ENCODE measurements around the gene NTM. TPM values are rescaled to one million over a fixed set of nuclear protein-coding genes. Genes with fewer than 3 reads are reported as not detected.
"Not testable (repeated sequence)": the region's sequence is repeated elsewhere in the genome, so short reads cannot be mapped to it uniquely, and the experiment has no call there.

Gene NTM
- total RNA-seq, 1 donor from 2014 or later: 10.8 TPM

DNA sequence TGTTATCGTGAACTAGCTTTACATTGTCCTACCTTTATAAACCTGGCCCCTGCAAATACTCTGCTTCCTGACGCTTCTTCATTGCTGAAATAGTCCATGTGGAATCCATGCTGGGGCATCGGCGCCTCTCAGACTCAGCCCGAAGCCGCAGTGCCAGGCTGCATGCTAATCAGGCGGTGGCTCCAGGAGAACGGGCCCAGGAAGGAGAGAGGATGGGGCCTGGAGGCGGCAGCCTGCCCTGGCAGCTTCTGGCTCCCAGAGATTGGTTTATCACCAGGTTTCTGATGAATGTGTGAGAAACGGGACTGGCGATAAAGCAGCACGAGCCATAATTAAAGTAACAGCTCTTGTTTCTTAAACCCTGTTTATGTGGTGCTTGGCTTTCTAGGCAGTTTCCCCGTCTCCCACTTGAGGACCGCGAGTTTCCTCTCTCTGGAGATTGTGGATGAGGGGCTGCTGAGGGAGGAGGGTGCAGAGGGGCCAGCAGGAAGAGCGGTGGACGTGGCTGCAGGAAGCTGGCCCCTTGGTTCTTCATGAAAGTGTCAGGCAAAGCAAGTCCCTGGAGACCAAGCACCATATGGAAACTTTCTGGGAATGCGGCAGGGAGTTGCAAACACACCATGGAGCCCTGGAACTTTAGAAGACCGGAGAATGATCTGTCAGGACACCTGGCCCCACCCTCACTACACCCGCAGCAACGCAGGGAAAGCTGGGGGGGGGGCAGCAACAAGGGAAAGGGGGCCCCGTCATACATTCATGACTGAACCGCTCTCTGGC, 93.4 kb downstream of the NTM start:
- no peak for DNase-seq

DNA sequence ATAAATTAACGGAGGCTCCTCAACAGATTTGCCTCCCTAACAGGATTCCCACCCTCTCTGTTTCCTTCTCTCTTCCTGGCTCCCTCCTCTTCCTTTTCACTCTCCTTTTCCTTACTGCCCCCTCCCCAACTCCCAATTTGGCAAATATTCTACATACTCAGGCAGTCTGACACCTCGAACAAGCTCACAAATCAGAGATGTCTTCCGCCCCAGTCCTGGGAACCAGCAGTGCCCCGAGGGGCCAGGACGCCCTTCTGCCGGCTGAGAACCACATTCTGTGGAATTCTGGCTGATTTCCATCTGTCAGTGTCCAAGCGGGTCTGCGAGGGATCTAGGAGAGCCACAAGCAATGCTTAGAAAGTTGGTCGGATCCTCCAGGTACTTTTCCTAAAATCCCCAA, 94.0 kb downstream of the NTM start:
- DNase-seq: no peak

DNA sequence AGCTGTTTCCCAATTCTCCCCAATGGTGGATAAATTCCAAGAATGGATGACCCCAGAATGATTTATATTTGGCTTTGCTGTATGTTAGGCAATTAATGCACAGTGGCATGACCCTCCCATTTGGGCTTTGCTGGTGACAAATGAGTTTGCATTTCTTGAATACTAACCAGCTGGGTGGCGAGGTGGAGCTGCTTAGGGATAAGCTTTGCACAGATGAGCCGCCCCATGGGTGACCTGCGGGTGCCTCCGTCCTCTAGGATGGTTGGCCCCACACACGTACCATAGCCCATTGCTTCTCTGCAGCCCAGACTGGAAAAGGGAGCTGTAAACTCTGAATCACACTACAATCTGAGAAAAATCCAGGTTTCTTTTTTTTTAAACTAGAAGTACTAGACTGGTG, 94.6 kb downstream of the NTM start:
- no peak for DNase-seq

DNA sequence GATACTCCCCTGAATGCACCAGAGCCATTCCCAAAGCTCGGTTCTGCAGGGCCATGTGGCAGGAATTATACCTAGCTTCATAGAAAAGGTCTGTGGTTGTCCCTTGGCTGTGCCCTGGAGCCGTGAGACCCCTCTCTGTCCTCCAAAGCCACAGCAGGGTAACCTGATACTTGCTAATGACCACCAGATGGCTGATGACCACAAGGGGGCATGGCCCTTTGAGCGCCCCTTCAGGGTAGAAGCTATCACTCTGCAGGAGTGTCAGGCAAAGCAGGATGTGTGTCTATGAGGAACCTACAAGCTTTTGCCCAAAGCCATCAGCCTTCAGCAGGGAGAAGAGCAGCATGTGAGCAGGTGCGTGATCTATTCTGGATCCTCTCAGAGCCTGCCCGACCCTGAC, 95.3 kb downstream of the NTM start:
- no peak for DNase-seq

DNA sequence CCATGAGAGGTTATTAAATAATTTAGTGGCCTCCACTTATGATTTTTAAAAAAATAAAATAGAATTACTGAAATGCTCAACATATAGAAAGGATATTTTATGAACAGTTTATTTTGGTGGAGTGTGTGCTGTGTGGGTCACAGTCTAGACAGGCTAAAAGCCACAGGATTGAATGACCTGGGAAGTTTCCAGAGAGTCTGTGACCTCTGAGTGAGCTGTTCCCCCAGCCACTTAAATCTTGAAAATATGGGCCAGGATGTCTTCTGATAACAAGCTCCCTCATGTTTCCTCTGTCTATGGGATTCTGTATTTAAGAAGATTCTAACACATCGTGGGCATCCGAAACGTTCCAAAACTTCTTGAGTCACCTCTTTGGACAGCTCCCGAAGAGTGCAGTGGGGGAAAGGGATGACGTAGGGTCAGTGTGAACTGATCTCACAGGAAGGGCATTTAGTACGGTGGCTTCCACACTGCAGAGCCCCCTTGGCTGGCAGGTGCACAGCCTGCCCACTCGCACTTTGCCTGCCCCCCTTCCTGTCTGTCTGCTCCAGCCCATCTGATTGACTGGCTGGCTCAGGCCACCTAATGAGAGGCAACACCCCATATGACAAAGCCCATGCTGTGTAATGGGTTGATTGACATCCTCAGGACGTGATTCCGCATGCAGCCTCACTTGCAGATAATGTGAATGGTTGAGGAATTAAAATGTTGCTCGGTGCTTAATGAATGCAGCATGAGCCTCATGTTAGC, 97.4 kb downstream of the NTM start:
- DNase-seq: no peak

DNA sequence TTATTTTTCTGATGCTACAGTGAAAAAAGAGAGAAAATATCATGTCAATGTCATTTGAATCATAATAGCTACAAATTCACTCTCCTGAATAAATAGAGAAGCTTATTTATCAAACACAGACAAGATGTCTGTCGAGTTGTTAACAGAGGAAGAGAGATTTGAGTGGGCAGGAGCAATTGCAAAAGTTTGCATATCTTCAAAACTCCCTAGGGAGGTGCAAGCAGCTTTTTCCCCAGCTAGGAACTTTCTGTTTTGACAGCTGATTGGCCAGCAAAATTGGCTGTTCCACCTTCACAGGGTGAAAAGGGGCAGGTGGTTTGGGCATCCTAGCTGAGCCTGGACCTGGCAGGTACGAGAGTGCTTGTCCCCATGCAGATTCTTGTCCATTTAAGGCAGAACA, 98.2 kb downstream of the NTM start:
- no peak for DNase-seq

DNA sequence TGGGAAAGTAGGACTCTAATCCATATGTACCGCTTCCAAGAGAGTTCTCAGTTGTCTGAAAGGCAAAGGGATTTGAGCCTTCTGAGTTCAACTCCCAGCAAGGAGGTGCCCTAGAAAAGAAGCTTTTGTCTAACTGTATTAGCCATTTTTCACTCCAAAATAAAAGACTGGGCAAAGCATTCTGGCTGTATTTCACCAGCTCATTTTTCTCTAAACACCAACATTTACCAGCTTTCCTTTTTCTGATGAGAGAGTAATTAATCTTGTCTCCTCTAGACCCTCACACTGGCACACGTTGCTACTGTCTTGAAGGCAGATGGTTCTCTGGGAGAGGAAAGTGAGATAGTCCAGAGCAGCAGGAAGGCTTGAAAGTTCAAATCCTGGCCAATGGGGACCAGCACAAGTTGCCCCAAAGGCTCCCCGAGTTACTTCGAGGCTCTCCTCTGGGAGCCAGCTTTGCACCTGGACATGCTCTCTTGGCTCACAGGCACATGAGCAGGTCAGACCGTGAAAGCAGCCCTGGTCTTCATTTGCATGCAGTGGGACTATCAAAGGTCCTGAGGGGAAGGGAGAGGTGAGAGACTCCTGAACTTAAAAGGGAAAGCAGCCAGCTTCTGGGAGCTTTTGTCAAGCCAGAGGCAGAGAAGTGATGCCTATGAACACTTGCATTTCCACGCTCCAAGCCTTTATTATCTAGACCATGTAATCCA, 100.0 kb downstream of the NTM start:
- no peak for DNase-seq

DNA sequence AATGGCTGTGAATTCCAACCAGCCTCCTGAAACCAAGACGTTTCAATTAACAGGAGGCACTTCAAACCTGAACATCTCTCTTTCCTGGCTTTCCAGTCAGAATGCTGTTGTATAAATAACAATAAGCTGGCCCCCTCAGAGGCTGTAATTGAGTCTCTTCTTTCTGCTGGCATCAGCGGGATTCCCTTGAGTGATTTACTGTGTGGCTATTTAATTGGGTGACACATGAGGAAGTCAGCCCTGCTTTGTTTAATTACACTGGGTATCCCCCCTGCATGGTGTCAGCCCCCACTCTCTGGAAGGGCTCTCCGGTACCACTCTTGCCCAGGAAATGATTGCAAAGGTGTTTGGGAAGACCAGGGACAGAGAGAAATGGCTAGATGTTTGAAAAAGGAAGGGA, 101.6 kb downstream of the NTM start:
- DNase-seq: no peak

DNA sequence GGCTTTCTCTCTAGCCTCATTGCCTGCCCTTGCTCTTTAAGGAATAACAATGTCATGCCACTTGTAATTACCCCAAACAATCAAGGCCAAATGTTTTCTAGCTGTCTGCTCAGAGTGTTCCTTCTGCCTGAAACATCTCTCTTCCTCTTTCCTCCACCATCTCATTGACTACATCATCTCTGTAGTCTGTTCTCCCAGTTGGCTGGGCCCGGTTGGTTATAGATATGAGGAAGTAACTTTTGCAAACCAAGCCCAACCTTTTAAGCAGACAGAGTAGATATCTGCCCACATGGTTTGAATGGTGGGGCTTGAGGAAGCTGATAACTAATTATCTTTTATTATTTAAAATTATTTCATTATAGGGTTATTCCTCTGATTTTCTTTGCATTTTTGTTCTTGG, 104.5 kb downstream of the NTM start:
- no peak for DNase-seq

DNA sequence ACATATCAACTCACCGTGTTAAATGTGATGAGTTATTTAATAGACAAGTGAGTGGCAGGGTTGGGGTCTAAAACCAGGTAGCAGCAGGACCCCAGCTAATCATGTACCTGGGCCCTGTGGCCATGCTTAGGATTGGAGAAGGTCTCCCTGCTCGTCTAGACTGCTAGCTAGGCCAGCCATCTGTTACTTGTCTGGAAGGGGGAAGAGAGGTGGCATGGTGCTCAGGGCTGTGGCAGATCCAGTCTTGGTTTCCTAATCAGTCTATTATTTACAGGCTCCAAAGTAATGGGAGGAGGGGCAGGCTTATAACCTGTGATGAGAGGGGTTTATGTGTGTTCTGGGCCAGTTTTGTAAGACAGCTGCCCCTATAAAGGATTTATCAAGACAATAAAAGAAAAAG, 105.9 kb downstream of the NTM start:
- no peak for DNase-seq

DNA sequence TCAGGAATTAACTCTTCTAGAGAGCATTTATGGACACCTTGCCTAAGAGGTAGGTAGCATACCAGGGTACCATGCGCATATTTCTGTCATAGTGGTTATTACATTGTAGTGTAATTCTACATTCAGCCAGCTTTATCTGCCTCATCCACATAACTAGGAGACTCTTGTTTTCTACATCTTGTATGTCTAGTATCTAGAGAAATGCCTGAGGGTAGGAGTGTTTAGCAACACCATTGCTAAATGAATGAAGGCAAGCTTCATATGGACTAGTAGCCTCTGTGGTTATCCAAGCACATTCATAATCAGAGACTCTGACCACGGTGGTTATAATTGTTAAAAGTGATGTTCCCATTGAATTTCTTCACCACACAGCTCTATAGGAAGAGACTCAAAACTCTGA, 107.9 kb downstream of the NTM start:
- no peak for DNase-seq

DNA sequence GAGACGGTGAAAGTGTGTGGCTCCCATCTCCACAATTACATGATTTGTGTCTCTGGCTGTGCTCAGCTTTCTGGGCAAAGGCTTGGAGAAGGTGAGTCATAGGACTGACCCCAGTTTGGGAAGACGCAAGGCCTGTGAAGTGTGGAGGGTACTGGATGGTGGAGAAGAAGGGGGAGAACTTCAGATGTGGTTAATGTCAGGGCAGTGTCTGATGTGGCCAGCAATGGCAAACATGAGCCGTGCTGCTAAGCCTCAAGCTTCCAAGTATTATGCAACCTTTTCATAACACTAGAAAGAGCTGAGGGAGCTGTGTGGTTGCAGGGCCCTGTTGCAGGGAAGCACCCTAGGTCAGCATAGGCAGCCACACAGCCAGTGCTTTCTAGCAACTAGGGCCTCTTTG, 110.9 kb downstream of the NTM start:
- no peak for DNase-seq

DNA sequence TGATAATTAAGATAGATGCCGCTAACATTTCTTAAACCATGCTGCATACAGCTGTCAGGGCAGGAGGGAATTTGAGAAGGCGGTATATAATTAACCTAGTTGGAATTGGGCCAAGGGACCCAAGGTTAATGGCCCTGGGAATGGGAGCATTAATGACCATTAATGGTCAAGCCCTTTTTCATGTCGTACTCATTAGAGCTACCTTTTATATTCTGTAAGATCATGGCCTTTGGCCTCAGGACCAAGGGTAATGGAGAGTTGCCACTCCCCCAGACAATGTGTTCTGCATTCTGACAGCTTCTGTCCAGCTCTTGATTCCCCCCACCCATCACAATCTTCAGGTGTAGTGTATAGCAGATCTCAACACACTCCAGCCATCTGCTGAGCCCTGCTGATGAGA, 111.6 kb downstream of the NTM start:
- DNase-seq: no peak

DNA sequence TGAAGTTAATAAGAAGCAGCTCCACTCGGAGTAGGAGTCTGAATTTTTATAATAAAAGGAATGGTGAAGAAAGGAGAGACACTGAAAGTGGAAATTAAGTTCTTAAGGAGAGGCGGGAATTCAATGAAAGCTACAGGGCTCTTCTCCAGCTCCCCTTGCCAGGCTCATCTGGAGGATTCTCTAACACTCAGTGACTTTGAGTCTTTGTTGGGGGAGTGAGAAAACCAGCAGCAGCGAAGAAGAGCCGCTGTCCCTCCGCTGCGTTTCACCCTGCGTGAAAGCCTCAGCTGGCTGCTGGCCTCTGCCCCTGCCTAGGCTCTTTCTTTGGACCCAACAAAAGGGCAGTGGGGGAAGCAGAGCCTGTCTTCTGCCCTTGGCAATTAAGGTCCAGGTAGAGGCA, 113.0 kb downstream of the NTM start:
- DNase-seq: no peak

DNA sequence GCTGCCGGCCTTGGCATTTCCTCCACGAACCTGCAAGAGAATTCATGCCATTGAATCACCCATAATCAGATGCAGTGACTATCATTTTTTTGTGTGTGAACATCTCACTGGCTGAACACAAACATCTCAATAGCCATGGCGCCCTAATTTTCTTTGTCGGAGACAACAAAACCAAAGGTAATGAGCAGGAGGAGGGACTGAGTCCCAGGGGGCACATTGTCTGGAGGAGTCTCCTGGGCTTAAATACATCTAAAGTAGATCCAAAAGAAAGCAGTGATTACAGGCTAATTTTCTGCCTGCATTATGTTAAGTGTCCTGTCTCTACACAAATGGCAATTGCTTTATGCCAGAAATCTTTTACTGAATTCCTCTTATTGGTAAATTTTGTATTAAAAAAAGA, 113.5 kb downstream of the NTM start:
- DNase-seq: no peak

DNA sequence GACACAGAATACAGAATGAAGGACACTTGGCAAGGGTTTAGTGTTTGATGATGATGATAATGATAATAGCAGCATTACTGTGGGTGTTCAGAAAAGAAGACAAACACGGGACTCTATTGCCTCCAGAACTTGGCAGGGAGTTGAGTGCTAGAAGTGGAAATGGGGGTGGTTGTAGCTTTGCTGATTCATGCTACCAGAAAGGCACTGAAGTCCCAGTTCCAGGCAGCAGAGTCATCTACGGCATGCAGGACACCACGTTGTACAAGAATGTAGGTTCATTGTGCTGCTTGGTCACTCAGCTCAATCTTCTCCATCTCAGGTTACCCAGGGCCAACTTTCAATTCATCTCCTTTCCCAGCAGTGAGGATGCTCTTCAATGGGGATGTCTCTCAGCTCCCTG, 115.7 kb downstream of the NTM start:
- no peak for DNase-seq

DNA sequence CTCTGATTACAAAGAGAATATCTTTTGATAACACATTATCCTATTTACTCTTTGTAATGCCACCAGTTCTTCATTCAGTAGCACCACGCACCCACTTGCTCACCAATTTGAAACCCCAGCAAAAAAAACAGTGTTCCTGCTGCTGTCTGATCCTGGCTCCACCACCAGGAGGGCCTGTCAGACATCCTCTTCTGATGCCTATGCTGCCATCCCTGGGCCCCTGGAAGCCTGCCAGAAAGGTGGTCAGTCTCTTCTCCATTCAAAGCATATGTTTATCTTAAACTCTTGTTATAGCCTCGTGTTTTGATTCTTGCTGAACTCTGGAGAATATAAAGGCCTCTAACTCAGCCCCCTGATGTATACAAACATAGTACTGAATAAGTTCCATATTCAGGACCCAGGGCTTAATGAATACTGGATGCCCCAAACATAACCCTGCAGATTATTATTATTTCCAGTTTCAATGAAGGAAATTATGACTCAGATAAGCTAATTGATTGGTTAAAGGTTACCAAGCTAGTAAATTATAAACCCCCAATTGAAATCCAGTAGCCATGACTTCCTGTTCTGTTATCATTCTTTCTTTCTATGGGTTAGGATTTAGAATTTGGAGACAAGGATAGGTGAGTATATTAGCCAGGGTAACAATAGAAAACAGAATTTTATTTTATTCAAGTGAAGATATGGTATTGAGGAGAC, 116.7 kb downstream of the NTM start:
- no peak for DNase-seq

DNA sequence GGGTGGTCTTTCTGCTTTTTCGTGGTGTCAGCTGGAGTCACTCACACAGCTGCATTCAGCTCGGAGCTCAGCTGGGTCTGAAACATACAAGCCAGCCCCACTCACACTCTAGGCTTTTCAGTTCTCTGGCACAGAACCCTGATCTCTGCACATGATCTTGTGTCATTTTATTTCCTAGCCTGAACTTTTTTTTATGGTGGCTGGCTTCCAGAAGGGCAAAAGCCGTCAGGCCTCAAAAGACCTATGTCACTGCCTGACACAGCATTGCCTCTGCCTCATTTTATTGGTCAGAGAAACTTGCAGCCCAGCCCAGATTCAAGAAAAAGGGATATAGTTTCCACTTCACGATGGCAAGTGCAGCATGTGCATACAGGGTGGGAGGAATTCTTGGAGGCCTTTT, 117.8 kb downstream of the NTM start:
- no peak for DNase-seq

DNA sequence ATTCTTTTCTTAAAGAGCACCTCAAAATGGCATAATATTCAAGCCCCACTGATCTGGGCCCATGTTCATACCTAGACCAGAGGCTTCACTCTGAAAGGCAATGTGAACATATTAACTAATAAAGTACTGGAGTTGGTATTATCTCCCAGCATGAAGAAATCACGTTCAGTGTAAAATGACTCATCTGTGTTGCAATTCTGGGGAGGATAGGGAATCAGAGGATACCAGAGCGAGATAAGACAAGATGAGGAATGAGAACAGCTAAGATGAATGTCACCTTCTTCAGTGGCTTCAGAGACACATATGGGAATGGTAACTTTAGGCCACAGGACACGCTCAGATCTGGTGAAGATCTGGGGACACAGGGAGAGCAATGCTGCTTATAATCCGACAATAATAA, 121.1 kb downstream of the NTM start:
- no peak for DNase-seq

DNA sequence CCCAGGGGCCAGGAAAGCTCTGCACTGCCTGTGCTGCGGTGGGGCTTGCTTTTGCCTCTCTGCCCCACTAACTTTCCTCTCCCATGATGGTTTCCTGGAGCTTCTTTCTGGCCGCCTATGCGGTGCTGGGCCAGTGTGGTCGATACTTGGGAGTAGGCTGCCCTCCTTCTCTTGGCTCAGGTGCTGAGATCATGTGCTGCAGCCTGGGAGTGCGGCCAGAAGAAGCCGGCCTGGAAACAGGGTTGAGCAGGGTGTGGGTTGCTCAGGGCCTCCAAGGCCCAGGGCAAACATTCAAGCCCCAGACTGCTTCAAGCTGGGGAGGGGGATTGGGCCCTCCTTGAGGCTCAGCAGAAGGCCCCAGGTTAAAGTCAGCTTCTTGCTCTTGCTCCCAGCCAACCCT, 125.0 kb downstream of the NTM start:
- DNase-seq: no peak

DNA sequence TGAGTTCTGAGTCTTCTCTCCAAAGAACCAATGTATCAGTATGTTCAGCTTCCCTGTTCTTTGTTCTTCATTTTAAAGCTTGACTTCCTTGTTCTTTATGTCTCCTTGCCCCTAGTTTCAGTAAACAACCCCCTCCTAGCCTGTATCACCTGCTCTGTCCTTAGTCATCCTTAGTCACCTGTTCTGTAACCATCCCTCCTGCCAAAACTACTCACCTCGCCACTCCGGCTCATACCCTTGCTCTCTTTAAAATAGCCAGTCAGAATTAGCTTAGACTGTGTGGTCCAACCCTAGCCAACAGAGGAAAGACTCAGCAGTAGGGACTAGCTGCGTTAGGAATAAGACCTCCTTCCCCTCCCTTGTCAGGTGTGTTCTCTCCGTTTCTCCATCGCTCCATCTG, 127.3 kb downstream of the NTM start:
- not testable (repeated sequence) for DNase-seq

DNA sequence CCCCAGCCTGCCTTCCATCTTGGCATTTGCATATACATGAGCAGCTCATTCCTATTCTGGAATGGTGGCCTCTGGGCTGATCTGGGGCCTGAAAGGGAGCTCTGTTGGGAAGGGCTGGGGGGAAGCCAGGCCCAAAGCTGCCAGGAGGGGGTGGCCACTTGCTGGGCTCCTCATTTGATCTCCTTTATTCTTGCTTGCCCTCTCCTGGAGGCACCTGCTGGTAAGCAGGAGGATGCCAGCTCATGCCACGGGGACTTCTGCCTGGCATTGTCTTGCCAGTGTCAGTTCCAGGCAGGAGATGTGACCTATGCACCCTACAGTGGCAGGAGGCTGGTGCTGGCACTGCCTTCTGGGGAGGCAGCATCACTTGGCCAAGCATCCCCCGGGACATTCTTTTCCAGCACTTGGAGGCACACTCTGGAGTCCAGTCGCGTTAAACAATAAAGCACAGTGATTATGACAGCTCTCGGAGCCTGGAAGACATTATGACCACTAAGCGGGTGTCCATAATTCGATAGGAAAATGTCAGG, 128.3 kb downstream of the NTM start:
- no peak for DNase-seq

DNA sequence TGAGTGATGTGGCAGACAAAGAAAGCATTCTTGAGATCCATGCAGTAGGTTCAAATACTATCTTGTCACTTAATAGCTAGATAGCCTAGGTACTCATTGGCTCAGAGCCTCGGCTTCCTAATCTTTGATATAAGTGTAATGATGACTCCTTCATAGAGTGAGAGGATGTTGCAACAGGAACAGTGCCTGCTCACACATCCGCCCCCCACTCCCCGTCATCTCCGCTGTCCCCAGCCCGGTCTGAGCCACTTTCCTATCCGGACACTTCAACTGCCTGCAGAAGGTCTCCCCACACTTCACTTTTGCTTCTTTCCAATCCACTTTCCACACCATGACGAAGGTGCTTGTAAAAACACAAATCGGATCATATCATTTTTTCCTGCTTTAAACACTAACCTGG, 128.8 kb downstream of the NTM start:
- DNase-seq: no peak

Data from skin of body (tissue), 2 donors.